HG03439 (cell line): ENCODE data around the gene EEF1G.
"Not testable (repeated sequence)": the region's sequence is repeated elsewhere in the genome, so short reads cannot be mapped to it uniquely, and the experiment has no call there.

ENCODE experiments used
- ATAC-seq: cut with Tn5 transposase; IDR thresholded peaks from one replicate; pipeline ENCODE4 v1.9.1; 2021; ENCODE audit warnings: mild to moderate bottlenecking, moderate library complexity; ENCODE audit not compliant: unreplicated experiment

The EEF1G gene

GRCh38 chr11:62556108-62556874, 17.4 kb downstream of the EEF1G start:
- ATAC-seq = no peak

- ATAC-seq = peak; percentile 43
Measured at GRCh38 chr11:62555464-62556107, 18.1 kb downstream of the EEF1G start.

GRCh38 chr11:62554387-62555167, 19.1 kb downstream of the EEF1G start:
- ATAC-seq = no peak

GRCh38 chr11:62553839-62554361, 19.8 kb downstream of the EEF1G start:
- ATAC-seq = no peak

- no peak for ATAC-seq
Measured at GRCh38 chr11:62553080-62553838, 20.4 kb downstream of the EEF1G start.

- ATAC-seq = no peak
Measured at GRCh38 chr11:62552485-62553079, 21.1 kb downstream of the EEF1G start.

- ATAC-seq = not testable (repeated sequence)
Measured at GRCh38 chr11:62550478-62550877, 23.2 kb downstream of the EEF1G start.

GRCh38 chr11:62548545-62549335, 25.0 kb downstream of the EEF1G start:
- ATAC-seq = no peak

GRCh38 chr11:62547691-62548281, 25.9 kb downstream of the EEF1G start:
- no peak for ATAC-seq

- no peak for ATAC-seq
Measured at GRCh38 chr11:62546929-62547625, 26.6 kb downstream of the EEF1G start.

GRCh38 chr11:62546244-62546928, 27.3 kb downstream of the EEF1G start, which contains the start of gene AHNAK:
Gene AHNAK, minus strand, starts transcription at chr11:62546806. Its CDS starts 10,708 bp downstream, at chr11:62536098.
- no peak for ATAC-seq

GRCh38 chr11:62545437-62546243, 28.1 kb downstream of the EEF1G start:
- no peak for ATAC-seq

GRCh38 chr11:62544581-62545436, 28.9 kb downstream of the EEF1G start:
- no peak for ATAC-seq

- ATAC-seq = no peak
Measured at GRCh38 chr11:62543680-62544444, 29.8 kb downstream of the EEF1G start.
